Panc1 (cell line): ENCODE measurements around the gene POLD3. TPM values are rescaled to one million over a fixed set of nuclear protein-coding genes. Genes with fewer than 3 reads are reported as not detected.

Source experiments
- ATAC-seq: fragments of 200-7000 bp; cut with Tn5 transposase; 2 replicates; pipeline ENCODE4 v1.9.1; 2020; ENCODE audit warnings: mild to moderate bottlenecking, moderate library complexity
- BruUV-seq: library from RNA; stranded (reverse); fragments of 400-500 nt; replicated peaks from 2 replicates; lab custom pipeline; 2021; lab: Mats Ljungman, UMichigan
- CTCF ChIA-PET: fragments of 300-600 bp; sonication (Branson Sonifier 250); formaldehyde crosslinking; loops from one replicate; lab custom pipeline; 2022; ENCODE audit warnings: antibody characterized with exemption; lab: Charles Lee
- POLR2A ChIA-PET: fragments of 300-600 bp; sonication (Branson Sonifier 250); formaldehyde crosslinking; loops from one replicate; lab custom pipeline; 2022; ENCODE audit warnings: antibody characterized with exemption; lab: Charles Lee
- DNase-seq: peaks from one replicate; pipeline ENCODE4 v3.0.0-alpha.2; 2010; ENCODE audit warnings: low read depth, low spot score
- H3K27ac ChIP-seq: 2 replicates; pipeline ENCODE4 v1.5.1; 2011; ENCODE audit warnings: mild to moderate bottlenecking, low read length, inconsistent platforms
- H3K27me3 ChIP-seq: fragments of 200-500 bp; sonication (Bioruptor generic); 2 replicates; pipeline ENCODE4 v1.6.0; 2014; ENCODE audit warnings: low read length, inconsistent platforms; ENCODE audit not compliant: control insufficient read depth, insufficient read depth
- H3K36me3 ChIP-seq: fragments of 200-500 bp; sonication (Bioruptor generic); 2 replicates; pipeline ENCODE4 v1.5.1; 2014; ENCODE audit warnings: inconsistent platforms, mild to moderate bottlenecking, low read length, moderate library complexity; ENCODE audit not compliant: control insufficient read depth, insufficient read depth
- H3K4me1 ChIP-seq: 2 replicates; pipeline ENCODE4 v1.5.1; 2011; ENCODE audit warnings: inconsistent platforms, mild to moderate bottlenecking, low read length, moderate library complexity; ENCODE audit not compliant: control insufficient read depth, insufficient read depth
- H3K4me3 ChIP-seq, 2 experiments: 2 replicates each; pipeline ENCODE4 v1.5.1; 2011 to 2012; ENCODE audit warnings: low read depth in 2 of 2, low read length in 2 of 2, mild to moderate bottlenecking in 2 of 2, inconsistent platforms in 1 of 2, moderate library complexity in 1 of 2
- H3K9me3 ChIP-seq: fragments of 200-500 bp; sonication (Bioruptor generic); 2 replicates; pipeline ENCODE4 v1.5.1; 2014; ENCODE audit warnings: low read depth, mild to moderate bottlenecking, inconsistent platforms, low read length, moderate library complexity; ENCODE audit not compliant: control insufficient read depth, insufficient read depth
- CTCF ChIP-seq: fragments of 450-650 bp; IDR thresholded peaks from 2 replicates; pipeline ENCODE4 v1.5.1; 2017; ENCODE audit warnings: mild to moderate bottlenecking
- POLR2AphosphoS5 ChIP-seq: IDR thresholded peaks from 2 replicates; pipeline ENCODE4 v1.6.1; 2012; ENCODE audit warnings: mild to moderate bottlenecking, low read depth, low read length, moderate library complexity
- REST ChIP-seq, 2 experiments: IDR thresholded peaks; 2 replicates each; pipeline ENCODE4 v1.6.1; 2011 to 2012; ENCODE audit warnings: low read depth in 2 of 2, control low read depth in 1 of 2, low read length in 1 of 2, mild to moderate bottlenecking in 1 of 2, moderate library complexity in 1 of 2; ENCODE audit not compliant: insufficient read depth in 1 of 2
- SIN3A ChIP-seq: IDR thresholded peaks from 2 replicates; pipeline ENCODE4 v1.6.1; 2012; ENCODE audit warnings: low read depth, mild to moderate bottlenecking, low read length, moderate library complexity, borderline replicate concordance; ENCODE audit not compliant: insufficient read depth
- TCF7L2 ChIP-seq: IDR thresholded peaks from 2 replicates; pipeline ENCODE4 v1.6.1; 2011; ENCODE audit warnings: mild to moderate bottlenecking, low read depth, low read length, inconsistent platforms
- in situ Hi-C: cut with HindIII; loops from 2 replicates; pipeline ENCODE4 v1.10.0; 2016; ENCODE audit warnings: low sequenced_read_pairs, low pct_unique_long_range_greater_than_20kb
- intact Hi-C: fragments of 100-400 bp; cut with micrococcal nuclease; formaldehyde crosslinking; loops from one replicate; pipeline ENCODE4 v1.10.0; 2022; ENCODE audit not compliant: unreplicated experiment
- total RNA-seq: library from RNA; stranded (reverse); gene quantifications from one replicate; pipeline ENCODE4 v1.2.1, GENCODE V29; 2021; ENCODE audit not compliant: unreplicated experiment

Gene POLD3
- total RNA-seq, 1 experiment from 2014 or later, result 31.7 TPM

DNA sequence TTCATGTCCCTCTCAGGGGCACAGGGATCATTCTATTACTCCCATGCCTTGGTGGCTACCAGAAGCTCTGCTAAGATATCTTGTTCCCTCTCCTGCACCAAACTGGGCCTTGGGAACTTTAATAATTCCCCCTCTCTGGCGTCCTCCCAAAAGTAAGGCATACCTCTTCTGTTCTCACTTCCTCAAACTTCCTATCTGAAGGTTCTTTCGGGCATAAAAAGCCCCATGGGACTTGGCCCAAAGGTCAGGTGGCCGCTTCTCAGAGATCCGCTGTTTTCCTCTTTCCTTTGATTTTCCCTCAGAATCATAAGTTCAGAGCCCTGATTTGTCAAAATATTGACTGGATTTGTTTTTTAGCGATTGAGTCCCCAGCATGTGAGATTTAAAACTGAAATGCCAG is 13.0 kb downstream of the POLD3 start:
- H3K4me1 ChIP-seq, result no peaks in the 10 kb centered on the region
- peaks cover 10% of the 10 kb centered on the region; the same call in 1 of the 2 replicates for H3K36me3 ChIP-seq
- H3K27me3 ChIP-seq, result no peaks in the 10 kb centered on the region
- H3K4me3 ChIP-seq, result no peak overlapping the region
- H3K9me3 ChIP-seq, result no peaks in the 10 kb centered on the region
- in situ Hi-C loops (no loop called here), intact Hi-C loops (no loop called here)
- H3K27ac ChIP-seq, result no peak overlapping the region
- ATAC-seq, result no peak
- CTCF ChIA-PET, result no interaction called here
- no peak for DNase-seq
- TF ChIP-seq SIN3A, result no peak
- TF ChIP-seq REST (IDR thresholded peaks at IDR 0.05; ENCODE audit: insufficient read depth in 1 of 2, low read depth in 2 of 2, low read length in 1 of 2), result no peak
- no peak for TF ChIP-seq POLR2AphosphoS5
- no peak for TF ChIP-seq CTCF
- TF ChIP-seq TCF7L2, result no peak
- POLR2A ChIA-PET, result no interaction called here
- BruUV-seq, result no TSS peak

GRCh38 chr11:74608431-74608830 is 16.0 kb downstream of the POLD3 start:
- ATAC-seq, result no peak
- Histone ChIP-seq H3K4me1 (no peaks in the 10 kb centered on the region), H3K9me3 (no peaks in the 10 kb centered on the region), H3K4me3 (no peak overlapping the region), H3K27ac (no peak overlapping the region), H3K36me3 (peaks cover 30% of the 10 kb centered on the region), H3K27me3 (no peaks in the 10 kb centered on the region)
- no TSS peak for BruUV-seq
- intact Hi-C loops, result no loop called here
- no peak for DNase-seq
- in situ Hi-C loops, result no loop called here
- CTCF ChIA-PET, result no interaction called here
- TF ChIP-seq POLR2AphosphoS5, result no peak
- no peak for TF ChIP-seq TCF7L2
- no peak for TF ChIP-seq REST (IDR thresholded peaks at IDR 0.05; ENCODE audit: insufficient read depth in 1 of 2, low read depth in 2 of 2, low read length in 1 of 2)
- no peak for TF ChIP-seq SIN3A
- TF ChIP-seq CTCF, result no peak
- POLR2A ChIA-PET, result interaction anchor here (0.7 kb wide), 1 partner anchor 164 kb away, joined by 7 read pairs; no protein-coding TSS in a partner anchor
